HG03558 (cell line): Measurements from ENCODE around the gene PDE6B.
"Not testable (repeated sequence)": the region's sequence is repeated elsewhere in the genome, so short reads cannot be mapped to it uniquely, and the experiment has no call there.

Source experiments
- ATAC-seq: cut with Tn5 transposase; IDR thresholded peaks from one replicate; pipeline ENCODE4 v1.9.1; 2021; ENCODE audit warnings: moderate number of reproducible peaks; ENCODE audit not compliant: unreplicated experiment; ENCODE audit errors: extremely low read depth

Gene PDE6B

DNA sequence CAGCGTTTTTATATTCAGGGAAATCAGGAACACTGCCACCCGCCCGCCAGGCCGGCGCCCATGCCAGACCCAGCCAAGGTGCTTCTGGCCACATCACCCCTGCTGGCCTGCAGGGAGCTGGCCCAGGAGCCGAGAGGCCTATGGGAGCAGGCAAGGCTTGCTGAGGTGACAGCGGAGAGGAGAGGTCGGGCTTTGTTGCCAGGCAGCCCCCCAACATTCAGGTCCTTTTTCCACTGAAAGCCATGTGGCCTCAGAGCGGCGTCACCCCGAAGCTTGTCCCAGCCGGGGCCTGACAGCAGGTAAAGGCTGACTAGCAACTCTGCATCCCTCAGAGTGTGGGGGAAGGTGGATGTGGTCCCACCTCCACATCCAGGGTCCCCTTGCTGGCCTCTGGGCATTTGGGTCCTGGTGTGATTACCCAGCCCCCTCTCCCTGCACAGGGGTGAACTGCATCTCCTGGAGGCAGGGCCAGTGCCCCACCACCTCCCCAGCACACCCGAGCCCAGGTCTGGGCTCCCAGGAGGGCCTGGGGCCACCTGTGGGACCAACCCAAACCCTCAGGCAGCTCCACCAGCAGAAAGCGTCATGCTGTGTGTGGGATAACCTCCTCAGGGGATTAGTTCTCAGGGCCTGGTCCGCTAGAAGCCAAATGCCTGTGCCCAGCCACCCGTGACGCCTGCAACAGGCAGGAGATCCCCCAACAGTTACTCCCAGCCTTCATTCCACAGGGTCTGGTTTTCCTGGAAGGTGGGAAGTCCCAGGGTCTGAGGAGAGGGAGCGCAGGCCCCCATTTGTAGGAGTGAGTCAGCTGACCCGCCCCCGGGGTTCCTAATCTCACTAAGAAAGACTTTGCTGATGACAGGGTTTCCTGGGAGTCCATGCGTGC lies at the start of gene PDE6B:
PDE6B (plus strand) TSS at position 869 of the 886 bp plus-strand sequence. CDS start 54 bp downstream, outside the sequence.
- no peak for ATAC-seq

GRCh38 chr4:576245-576821 lies 49.0 kb upstream of the PDE6B start, which contains the start of gene TMEM271:
TSS of gene TMEM271 (minus strand) at chr4:576295. CDS start at chr4:576062, 233 bp downstream.
- no peak for ATAC-seq

DNA sequence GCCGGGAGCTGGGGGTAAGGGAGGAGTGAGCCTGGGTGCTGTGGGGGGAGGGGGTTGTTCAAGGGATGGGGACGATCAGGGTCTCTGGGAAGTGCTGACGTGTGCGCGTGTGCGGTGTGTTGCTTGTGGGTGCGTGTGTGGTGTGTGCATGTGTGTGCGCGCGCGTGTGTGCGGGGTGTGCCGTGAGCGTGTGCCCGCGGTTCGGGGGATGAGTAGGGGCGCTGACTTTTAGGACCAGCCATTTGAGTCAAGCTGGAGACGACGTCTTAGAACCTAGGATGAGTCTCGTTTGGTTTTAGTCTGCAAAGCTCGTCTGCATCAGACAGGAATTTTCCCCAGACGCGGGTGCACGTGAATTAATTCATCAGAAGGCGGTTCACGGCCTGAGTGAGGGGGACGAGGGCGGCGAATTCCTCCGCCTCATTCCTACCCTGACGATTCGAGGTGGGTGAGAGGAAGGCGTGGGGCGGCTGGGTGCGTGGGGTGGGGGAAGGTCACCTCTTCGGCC lies 48.3 kb upstream of the PDE6B start:
- ATAC-seq: no peak

- no peak for ATAC-seq
Measured at GRCh38 chr4:577499-578450, 47.6 kb upstream of the PDE6B start.

- ATAC-seq: no peak
Measured at GRCh38 chr4:578451-579443, 46.6 kb upstream of the PDE6B start.

- no peak for ATAC-seq
Measured at GRCh38 chr4:579543-580175, 45.7 kb upstream of the PDE6B start.

- no peak for ATAC-seq
Measured at GRCh38 chr4:581181-581580, 44.2 kb upstream of the PDE6B start.

DNA sequence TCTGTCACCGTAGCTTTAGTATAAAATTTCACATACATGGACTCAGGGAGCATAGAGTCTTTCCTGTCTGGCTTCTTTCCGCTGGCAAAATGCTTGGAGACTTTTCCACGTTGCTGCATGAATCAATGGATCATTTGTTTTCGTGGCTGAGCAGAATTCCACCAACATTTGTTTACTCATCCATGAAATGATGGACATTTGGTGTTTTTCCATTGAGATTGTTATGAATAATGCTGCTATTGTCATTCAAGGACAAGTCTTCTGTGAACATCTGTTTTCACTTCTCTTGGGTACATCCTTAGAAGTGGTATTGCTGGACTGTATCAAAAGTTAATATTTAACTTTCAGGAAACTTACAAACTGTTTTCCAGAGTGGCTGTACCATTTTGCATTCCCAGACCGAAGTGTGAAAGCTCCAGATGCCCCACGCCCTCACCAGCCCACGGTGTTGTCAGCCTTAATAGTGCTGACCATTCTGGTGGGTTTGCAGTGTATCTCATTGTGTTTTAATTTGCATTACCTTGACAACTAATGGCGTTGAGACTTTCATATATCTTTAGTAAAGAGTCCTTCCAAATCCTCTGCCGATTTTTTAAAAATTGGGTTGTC lies 43.5 kb upstream of the PDE6B start:
- no peak for ATAC-seq

DNA sequence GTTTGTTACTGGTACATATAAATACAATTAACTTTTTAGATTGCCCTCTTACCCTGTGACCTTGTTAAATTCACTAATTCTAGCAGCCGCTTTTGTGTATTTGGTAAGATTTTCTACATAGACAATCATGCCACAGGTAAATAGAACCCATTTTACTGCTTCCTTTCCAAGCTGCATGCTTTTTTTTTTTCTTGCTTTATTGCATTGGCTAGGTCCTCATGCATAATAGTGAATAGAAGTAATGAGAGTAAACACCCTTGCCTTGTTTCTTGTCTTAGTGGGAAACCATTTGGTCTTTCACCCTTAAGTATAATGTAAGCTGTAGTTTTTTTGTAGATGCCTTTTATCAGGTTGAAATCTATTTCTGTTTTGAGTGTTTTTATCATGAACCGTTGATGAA lies 41.6 kb upstream of the PDE6B start:
- no peak for ATAC-seq

DNA sequence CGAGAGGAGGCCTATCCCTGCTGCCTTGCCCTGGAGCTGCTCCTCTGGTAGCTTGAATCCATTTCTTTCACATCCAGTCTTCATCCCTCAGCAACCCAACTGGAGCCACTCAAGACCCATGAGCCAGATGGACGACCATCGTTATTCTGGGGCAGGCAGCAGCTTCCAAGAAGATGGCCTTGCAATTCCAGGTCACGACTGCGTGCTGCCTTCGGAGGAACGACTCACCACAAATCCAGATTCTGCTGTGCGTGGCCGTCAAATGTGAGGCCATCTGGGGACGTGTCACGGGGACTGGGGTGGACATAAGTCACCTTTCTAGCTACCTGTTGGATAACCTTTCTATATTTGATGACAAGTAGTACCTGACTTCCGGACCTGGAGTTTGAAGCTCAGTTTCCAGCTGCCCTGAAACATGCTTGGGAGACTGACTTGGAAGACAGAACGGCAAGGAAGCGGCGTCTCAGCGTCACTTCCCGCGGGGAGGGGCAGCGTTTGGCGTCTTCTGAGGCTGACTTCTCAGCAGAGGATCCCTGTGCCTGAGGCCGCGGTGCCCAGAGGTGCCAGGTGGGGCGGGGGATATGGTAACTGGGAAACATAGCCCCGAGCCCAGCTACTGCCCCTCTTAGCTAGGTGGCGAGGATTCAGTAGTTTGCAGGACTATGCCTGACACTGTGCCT lies 37.6 kb upstream of the PDE6B start:
- no peak for ATAC-seq

GRCh38 chr4:588351-588849 lies 37.0 kb upstream of the PDE6B start:
- ATAC-seq: no peak

GRCh38 chr4:589219-589963 lies 36.0 kb upstream of the PDE6B start:
- ATAC-seq: no peak

DNA sequence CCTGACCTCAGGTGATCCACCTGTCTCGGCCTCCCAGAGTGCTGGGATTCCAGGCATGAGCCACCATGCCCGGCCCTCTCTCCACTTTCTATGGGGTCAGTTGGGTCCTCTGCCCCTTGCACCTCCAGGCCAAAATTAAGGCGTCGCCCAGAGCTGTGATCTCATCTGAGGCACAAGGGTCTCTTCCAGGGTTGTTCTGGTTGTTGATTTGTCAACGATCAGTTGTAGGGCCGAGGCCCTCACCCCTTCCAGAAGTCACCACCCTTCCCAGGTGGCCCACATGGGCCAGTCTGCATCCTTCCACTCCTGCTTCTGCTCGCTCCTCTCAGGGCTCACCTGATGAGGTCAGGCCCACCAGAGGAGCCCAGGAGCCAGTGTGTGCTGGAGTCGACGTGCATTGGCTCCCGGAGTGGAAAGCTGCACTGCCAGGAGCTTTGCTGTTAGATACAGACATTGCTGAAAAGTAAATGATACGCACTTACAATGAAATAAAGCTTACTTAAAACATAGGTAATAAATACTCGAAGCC lies 35.0 kb upstream of the PDE6B start:
- ATAC-seq: no peak

DNA sequence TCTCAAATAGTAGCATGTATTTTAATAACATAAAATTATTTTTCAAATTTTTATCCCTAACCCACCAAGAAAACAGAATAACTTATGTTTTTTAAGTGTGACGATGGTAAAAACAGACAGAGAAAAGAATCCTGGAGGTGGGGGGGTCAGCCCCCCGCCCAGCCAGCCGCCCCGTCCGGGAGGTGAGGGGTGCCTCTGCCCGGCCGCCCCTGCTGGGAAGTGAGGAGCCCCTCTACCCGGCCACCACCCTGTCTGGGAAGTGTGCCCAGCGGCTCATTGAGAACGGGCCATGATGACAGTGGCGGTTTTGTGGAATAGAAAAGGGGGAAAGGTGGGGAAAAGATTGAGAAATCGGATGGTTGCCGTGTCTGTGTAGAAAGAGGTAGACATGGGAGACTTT lies 33.2 kb upstream of the PDE6B start:
- not testable (repeated sequence) for ATAC-seq

DNA sequence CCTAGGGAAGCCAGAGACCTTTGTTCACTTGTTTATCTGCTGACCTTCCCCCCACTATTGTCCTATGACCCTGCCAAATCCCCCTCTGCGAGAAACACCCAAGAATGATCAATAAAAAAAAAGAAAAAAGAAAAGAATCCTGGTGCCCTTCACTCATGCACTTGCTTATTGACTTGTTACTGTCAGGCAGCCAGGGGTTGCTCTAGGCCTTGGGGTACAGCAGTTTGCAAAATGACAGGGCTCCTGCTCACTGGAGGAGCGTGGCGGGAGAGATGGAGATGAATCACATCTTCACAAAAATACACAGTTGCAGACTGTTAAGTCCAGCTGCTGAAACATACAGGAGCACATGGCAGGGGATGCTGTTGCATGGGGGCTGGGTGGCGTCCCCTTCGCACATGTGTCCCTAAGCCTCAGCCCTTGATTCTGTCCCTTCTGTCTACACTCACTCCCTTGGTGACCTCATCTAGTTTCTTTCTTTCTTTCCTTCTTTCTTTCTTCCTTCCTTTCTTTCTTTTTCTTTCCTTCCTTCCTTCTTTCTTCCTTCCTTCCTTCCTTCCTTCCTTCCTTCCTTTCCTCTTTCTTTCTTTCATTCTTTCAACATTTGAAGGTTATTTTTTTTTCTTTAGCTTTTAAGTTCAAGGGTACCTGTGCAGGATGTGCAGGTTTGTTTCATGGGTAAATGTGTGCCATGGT lies 32.4 kb upstream of the PDE6B start:
- ATAC-seq: no peak

DNA sequence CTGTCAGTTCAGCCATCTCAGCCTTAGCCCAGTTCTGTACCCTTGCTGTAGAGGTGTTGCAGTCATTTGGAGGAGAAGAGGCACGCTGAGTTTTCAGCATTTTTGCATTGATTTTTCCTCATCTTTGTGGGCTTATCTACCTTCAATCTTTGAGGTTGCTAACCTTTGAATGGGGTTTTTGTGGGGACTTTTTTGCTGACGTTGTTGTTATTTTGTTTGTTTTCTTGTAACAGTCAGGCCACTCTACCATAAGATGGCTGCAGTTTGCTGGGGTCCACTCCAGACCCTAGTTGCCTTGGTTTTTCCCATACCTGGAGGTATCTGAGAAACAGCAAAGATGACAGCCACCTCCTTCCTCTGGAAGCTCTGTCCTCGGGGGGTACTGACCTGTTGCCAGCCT lies 26.4 kb upstream of the PDE6B start:
- ATAC-seq: no peak
